ENCODE data around the gene C6orf89.

DNA sequence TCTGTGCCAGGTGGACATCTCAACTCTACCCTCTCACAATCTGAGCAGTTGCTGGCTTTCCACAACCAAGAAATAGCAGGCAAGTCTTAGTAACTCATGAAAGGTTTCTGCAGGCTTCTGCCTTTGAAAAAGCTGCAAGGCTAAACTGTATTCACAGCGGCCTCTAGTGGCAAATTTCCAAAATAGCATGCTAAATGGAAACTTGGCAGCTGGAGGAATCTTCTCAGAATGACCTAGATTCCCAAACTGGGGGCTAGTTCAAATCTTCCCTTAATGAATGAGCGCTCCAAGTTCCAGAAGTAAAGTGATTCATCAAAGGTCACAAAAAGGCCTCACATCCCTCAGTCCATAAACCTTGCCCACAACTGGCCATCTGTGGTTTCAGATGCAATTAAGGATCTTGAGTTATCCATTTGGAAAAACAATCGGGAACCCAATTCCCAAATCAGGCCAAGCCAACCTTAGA lies 34.6 kb upstream of the C6orf89 start:
- peak; percentile 83 for TF ChIP-seq CTCF (IDR thresholded peaks at IDR 0.05; ENCODE audit: low read length)
- TF ChIP-seq EZH2 (IDR thresholded peaks at IDR 0.05; ENCODE audit: borderline replicate concordance, low read length): no peak

All from OCI-LY1 (cell line).